Heart right ventricle (tissue), 16 donors: ENCODE results near the gene MID1. TPM values are rescaled to one million over a fixed set of nuclear protein-coding genes. Genes with fewer than 3 reads are reported as not detected.

Source experiments
- ATAC-seq, 8 donors: fragments of 200-7000 bp; cut with Tn5 transposase; one replicate each; pipeline ENCODE4 v1.9.1; 2020; ENCODE audit warnings: mild to moderate bottlenecking in 8 of 8, moderate library complexity in 8 of 8, moderate number of reproducible peaks in 1 of 8
- DNase-seq, 2 donors: peaks; one replicate each; pipeline ENCODE4 v3.0.0-alpha.2; 2020
- H3K27ac ChIP-seq, 10 donors: fragments of 200-600 bp; sonication (generic) in 2 of 10; one replicate each; pipeline versions ENCODE4 v1.5.0 to v1.8.0; 2020 to 2022; ENCODE audit warnings: mild to moderate bottlenecking in 3 of 10
- H3K27me3 ChIP-seq, 7 donors: fragments of 200-600 bp; one replicate each; pipeline ENCODE4 v1.8.0; 2021 to 2022; ENCODE audit warnings: mild to moderate bottlenecking in 2 of 7
- H3K36me3 ChIP-seq, 9 donors: fragments of 200-600 bp; sonication (generic) in 1 of 9; one replicate each; pipeline versions ENCODE4 v1.5.0 to v1.8.0; 2020 to 2022; ENCODE audit warnings: mild to moderate bottlenecking in 2 of 9
- H3K4me1 ChIP-seq, 9 donors: fragments of 200-600 bp; sonication (generic) in 1 of 9; one replicate each; pipeline versions ENCODE4 v1.5.0 to v1.8.0; 2020 to 2022; ENCODE audit warnings: mild to moderate bottlenecking in 4 of 9
- H3K4me3 ChIP-seq, 10 donors: fragments of 200-600 bp; sonication (generic) in 2 of 10; one replicate each; pipeline versions ENCODE4 v1.5.0 to v1.8.0; 2020 to 2022; ENCODE audit warnings: mild to moderate bottlenecking in 7 of 10, moderate library complexity in 2 of 10
- H3K9me3 ChIP-seq, 11 donors: fragments of 200-600 bp in 10 of 11; sonication (generic) in 2 of 11; one replicate each; pipeline versions ENCODE4 v1.5.0 to v1.8.0; 2013 to 2022; ENCODE audit warnings: mild to moderate bottlenecking in 2 of 11, control low read depth in 1 of 11, moderate library complexity in 1 of 11
- WGBS, 2 donors: extraction: QIAGEN DNeasy Blood & Tissue Kit; methylation state at CpG; one replicate each; pipeline ENCODE4 v1.1.7; 2013; ENCODE audit warnings: inconsistent platforms in 1 of 2; 5-methylcytosine and 5-hydroxymethylcytosine counted together
- intact Hi-C, 10 donors: fragments of 100-400 bp; cut with DNase I; formaldehyde crosslinking; loops; one replicate each; pipeline versions ENCODE4 v1.11.1 to v1.14.2; 2022
- polyA plus RNA-seq, 2 donors: library from polyadenylated mRNA; stranded (reverse); fragments of 200-250 nt; gene quantifications; one replicate each; pipeline ENCODE4 v1.2.3, GENCODE V29; 2013
- total RNA-seq, 10 donors: library from RNA; stranded (reverse); fragmentation: NEBNext Ultra II Directional in 3 of 10; extraction: Animal tissue kit (Norgen Biotek cat#: 25700) in 3 of 10; gene quantifications; one replicate each; pipeline versions ENCODE4 v1.2.1 to v1.2.4, GENCODE V29; 2021 to 2023
- TF ChIP-seq, protein P1 (sequence below), 9 donors: fragments of 200-600 bp; sonication (generic) in 2 of 9; IDR thresholded peaks; one replicate each; pipeline versions ENCODE4 v1.5.0 to v1.8.0; 2021 to 2022; ENCODE audit warnings: antibody characterized with exemption in 9 of 9, mild to moderate bottlenecking in 5 of 9, moderate library complexity in 1 of 9
- donor health status: Arrhythmogenic right ventricular cardiomyopathy.
- donor health status: ischemic (EF 13 %, LVEDD 7.1; RV severe dilation, severe dysfunction).
- donor health status: healthy with polysubstance abuse.
- donor health status: DM: no; HTN: yes; CAD: no.
- donor health status: DM: no; HTN: no; CAD: no.
- donor health status: ischemic (EF 25% LVEDD 6.9; RV normal size, moderate dysfunction).
- donor health status: ischemic (EF 25% LVEDD 5.7; RV mildly dilated, moderate dysfunction).
- donor health status: healthy.
- donor health status: DM: yes; HTN: yes; CAD: no.
- donor health status: Ischemic cardiomyopathy.
- donor health status: ischemic (EF 35%, LVEDD 5.7; RV mildly dilated, moderate dysfunction).
- donor health status: nonischemic (EF 11% LVEDD 7.7; RV severe dilation, severe dysfunction).
- donor health status: DM: yes; HTN: yes; CAD: no.
- donor health status: PGD.
- donor health status: ischemic (EF 29% LVEDD 5.4; RV normal size, mild dysfunction).
- donor health status: nonischemic (EF 23%, LVEDD 6.1; RV moderate dilation, normal function).

MID1 gene
- total and polyA plus RNA-seq, 12 donors = 1.4 to 22.6 (median 7.2) TPM

GRCh38 chrX:10634392-10635161, 14.2 kb upstream of the MID1 start:
- ATAC-seq (no peak), DNase-seq (no peak)
- H3K27ac ChIP-seq = peak overlapping the region in 1 of 10 donors; percentile 2
- intact Hi-C loops = loop anchor here in 4 of 10 donors (2.0 to 10.0 kb wide), 3 partner anchors 310 to 444 kb away; no protein-coding TSS in a partner anchor
- peaks cover 0 to 19% (median 0%) of the 10 kb centered on the region in 9 donors for H3K4me1 ChIP-seq
- no peaks in the 10 kb centered on the region for H3K9me3 ChIP-seq
- H3K4me3 ChIP-seq = no peak overlapping the region
- TF ChIP-seq, protein P1, sequence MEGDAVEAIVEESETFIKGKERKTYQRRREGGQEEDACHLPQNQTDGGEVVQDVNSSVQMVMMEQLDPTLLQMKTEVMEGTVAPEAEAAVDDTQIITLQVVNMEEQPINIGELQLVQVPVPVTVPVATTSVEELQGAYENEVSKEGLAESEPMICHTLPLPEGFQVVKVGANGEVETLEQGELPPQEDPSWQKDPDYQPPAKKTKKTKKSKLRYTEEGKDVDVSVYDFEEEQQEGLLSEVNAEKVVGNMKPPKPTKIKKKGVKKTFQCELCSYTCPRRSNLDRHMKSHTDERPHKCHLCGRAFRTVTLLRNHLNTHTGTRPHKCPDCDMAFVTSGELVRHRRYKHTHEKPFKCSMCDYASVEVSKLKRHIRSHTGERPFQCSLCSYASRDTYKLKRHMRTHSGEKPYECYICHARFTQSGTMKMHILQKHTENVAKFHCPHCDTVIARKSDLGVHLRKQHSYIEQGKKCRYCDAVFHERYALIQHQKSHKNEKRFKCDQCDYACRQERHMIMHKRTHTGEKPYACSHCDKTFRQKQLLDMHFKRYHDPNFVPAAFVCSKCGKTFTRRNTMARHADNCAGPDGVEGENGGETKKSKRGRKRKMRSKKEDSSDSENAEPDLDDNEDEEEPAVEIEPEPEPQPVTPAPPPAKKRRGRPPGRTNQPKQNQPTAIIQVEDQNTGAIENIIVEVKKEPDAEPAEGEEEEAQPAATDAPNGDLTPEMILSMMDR (IDR thresholded peaks at IDR 0.05) = no peak
- H3K27me3 ChIP-seq = no peaks in the 10 kb centered on the region
- H3K36me3 ChIP-seq = no peaks in the 10 kb centered on the region
- WGBS, 2 donors = 55 to 69% methylated on average over 15 of the region's 15 CpGs

GRCh38 chrX:10633722-10634121, 13.3 kb upstream of the MID1 start:
- Histone ChIP-seq H3K4me3 (no peak overlapping the region), H3K4me1 (peaks cover 0 to 19% (median 0%) of the 10 kb centered on the region in 9 donors), H3K36me3 (no peaks in the 10 kb centered on the region), H3K27ac (no peak overlapping the region), H3K9me3 (no peaks in the 10 kb centered on the region), H3K27me3 (peaks cover 0 to 4% (median 0%) of the 10 kb centered on the region in 7 donors)
- ATAC-seq (peak in 7 of 8 donors; percentile 49 to 92 (median 77)), DNase-seq (peak in 1 of 2 donors; percentile 22)
- WGBS, 2 donors = 0 to 6% methylated on average over 2 of the region's 2 CpGs
- TF ChIP-seq, protein P1 (IDR thresholded peaks at IDR 0.05) = no peak
- intact Hi-C loops = loop anchor here in 1 of 10 donors (2.0 to 10.0 kb wide), 2 partner anchors 309 to 443 kb away; no protein-coding TSS in a partner anchor

DNA sequence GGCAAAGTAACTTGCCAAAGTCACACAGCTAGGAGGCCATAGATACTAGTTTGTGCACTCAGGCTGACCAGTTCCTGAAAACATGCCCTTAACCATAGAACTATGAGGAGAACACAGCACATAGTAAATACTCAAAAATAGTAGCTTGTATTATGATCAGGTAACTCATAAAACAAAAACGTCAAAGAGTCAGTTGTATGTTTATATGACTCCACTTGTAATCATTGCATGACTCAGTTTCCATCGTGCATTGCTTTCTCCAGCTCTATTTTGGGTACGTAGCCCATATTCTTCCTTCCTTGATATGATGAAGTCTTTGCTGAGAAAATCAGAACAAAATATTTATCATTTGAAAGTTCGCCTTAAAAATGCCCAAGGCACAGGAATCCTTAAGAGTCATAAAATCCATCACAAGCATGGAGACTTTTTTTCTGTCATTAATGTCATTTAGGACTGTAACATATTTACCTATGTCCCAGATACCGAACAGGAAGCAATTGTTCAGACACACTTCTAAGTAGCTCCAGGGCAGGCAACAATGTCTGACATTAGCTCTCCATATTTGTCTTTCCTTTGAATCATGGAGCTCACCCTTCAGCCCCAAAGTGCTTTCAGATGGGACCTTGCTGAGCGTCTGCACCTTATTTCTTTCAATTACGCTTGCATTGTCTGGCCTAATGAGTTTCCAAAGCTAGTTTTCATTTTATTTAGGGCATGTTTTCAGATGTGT, 11.2 kb upstream of the MID1 start:
- H3K9me3 ChIP-seq = no peaks in the 10 kb centered on the region
- H3K36me3 ChIP-seq = no peaks in the 10 kb centered on the region
- H3K27me3 ChIP-seq = peaks cover 0 to 8% (median 0%) of the 10 kb centered on the region in 7 donors
- H3K4me1 ChIP-seq = peaks cover 0 to 19% (median 0%) of the 10 kb centered on the region in 9 donors
- intact Hi-C loops = loop anchor here in 1 of 10 donors (10.0 kb wide), 1 partner anchor 307 kb away; no protein-coding TSS in a partner anchor
- 91 to 95% methylated on average over 7 of the region's 7 CpGs for WGBS, 2 donors
- TF ChIP-seq, protein P1 (IDR thresholded peaks at IDR 0.05) = no peak
- H3K4me3 ChIP-seq = no peak overlapping the region
- no peak overlapping the region for H3K27ac ChIP-seq
- DNase-seq (no peak), ATAC-seq (no peak)

- no peak for ATAC-seq
- no peaks in the 10 kb centered on the region for H3K9me3 ChIP-seq
- H3K4me1 ChIP-seq = peaks cover 0 to 15% (median 0%) of the 10 kb centered on the region in 9 donors
- TF ChIP-seq, protein P1 (IDR thresholded peaks at IDR 0.05) = no peak
- 73 to 74% methylated on average over 4 of the region's 4 CpGs for WGBS, 2 donors
- H3K36me3 ChIP-seq = no peaks in the 10 kb centered on the region
- H3K4me3 ChIP-seq = no peak overlapping the region
- peaks cover 0 to 8% (median 0%) of the 10 kb centered on the region in 7 donors for H3K27me3 ChIP-seq
- no peak overlapping the region for H3K27ac ChIP-seq
- intact Hi-C loops = loop anchor here in 1 of 10 donors (10.0 kb wide), 1 partner anchor 306 kb away; no protein-coding TSS in a partner anchor
- no peak for DNase-seq
Measured at GRCh38 chrX:10630320-10630719, 9.9 kb upstream of the MID1 start.
